ENCODE measurements around the gene RNF10. TPM values are rescaled to one million over a fixed set of nuclear protein-coding genes. Genes with fewer than 3 reads are reported as not detected.

The RNF10 gene
- total RNA-seq, 1 experiment from 2014 or later: 79.7 TPM

- intact Hi-C loops (cut with micrococcal nuclease): loop anchor here (1.0 to 10.0 kb wide), 4 partner anchors 66 to 531 kb away; no protein-coding TSS in a partner anchor
- CTCF ChIA-PET: interaction anchor here (0.5 to 3.6 kb wide), 3 partner anchors 66 to 69 kb away, joined by 3 to 37 read pairs (median 3); no protein-coding TSS in a partner anchor
Measured at GRCh38 chr12:120583478-120584030, 49.4 kb downstream of the RNF10 start.

GRCh38 chr12:120584343-120585149 lies 50.4 kb downstream of the RNF10 start:
- no peaks in the 10 kb centered on the region for H3K27me3 ChIP-seq (ENCODE audit: low read length)
- no TSS peak for BruUV-seq (replicated peaks)
- no peaks in the 10 kb centered on the region for H4K20me1 ChIP-seq (ENCODE audit: low read length)
- peaks cover 2% of the 10 kb centered on the region; the same call in 1 of the 2 replicates for H3K36me3 ChIP-seq (ENCODE audit: low read depth, low read length)
- H2AFZ ChIP-seq (ENCODE audit: low read length): peak overlapping the region; percentile 92
- peak; percentile 44 for ATAC-seq
- H3K4me2 ChIP-seq (ENCODE audit: low read length): peak overlapping the region; percentile 87
- no peaks in the 10 kb centered on the region for H3F3A ChIP-seq (ENCODE audit: low read length, unreplicated experiment)
- no peaks in the 10 kb centered on the region for H3K9me2 ChIP-seq (replicated peaks; ENCODE audit: low read length)
- H3K27ac ChIP-seq (ENCODE audit: low read length): no peak overlapping the region
- H3K79me2 ChIP-seq (ENCODE audit: low read length): peaks cover 16% of the 10 kb centered on the region
- no peak for TF ChIP-seq EZH2 (IDR thresholded peaks at IDR 0.05; ENCODE audit: low read length, unreplicated experiment)
- no peak; the same call in 1 of the 2 replicates for TF ChIP-seq CTCF (conservative IDR thresholded peaks at IDR 0.05; ENCODE audit: low read depth, low read length)
- TF ChIP-seq EZH2phosphoT487 (IDR thresholded peaks at IDR 0.05; ENCODE audit: borderline replicate concordance, low read length): no peak
- CTCF ChIA-PET: interaction anchor here (1.0 kb wide), 1 partner anchor 65 kb away, joined by 4 read pairs; no protein-coding TSS in a partner anchor
- intact Hi-C loops (cut with micrococcal nuclease): loop anchor here (1.0 to 10.0 kb wide), 2 partner anchors 387 to 530 kb away; no protein-coding TSS in a partner anchor
- DNase-seq: peak; percentile 77
- H3K4me3 ChIP-seq (ENCODE audit: low read length): peak overlapping the region; percentile 70
- peak overlapping the region; percentile 63 for H3K9ac ChIP-seq (ENCODE audit: low read length)
- POLR2A ChIA-PET (ENCODE audit: unreplicated experiment): interaction anchor here (0.6 kb wide), 1 partner anchor 192 kb away, joined by 4 read pairs; no protein-coding TSS in a partner anchor
- H3K4me1 ChIP-seq (ENCODE audit: insufficient read depth, low read length): peaks cover 15% of the 10 kb centered on the region
- no peaks in the 10 kb centered on the region for H3K9me3 ChIP-seq (ENCODE audit: low read length)

More at GRCh38 chr12:120583478-120584030, 49.4 kb downstream of the RNF10 start:
- Histone ChIP-seq H3K4me3 (ENCODE audit: low read length) (peak overlapping the region; percentile 70; the same call in 1 of the 2 replicates), H3K27me3 (ENCODE audit: low read length) (no peaks in the 10 kb centered on the region), H3K4me2 (ENCODE audit: low read length) (peak overlapping the region; percentile 87), H3K36me3 (ENCODE audit: low read depth, low read length) (peaks cover 12% of the 10 kb centered on the region), H3K27ac (ENCODE audit: low read length) (no peak overlapping the region), H3K9me3 (ENCODE audit: low read length) (no peaks in the 10 kb centered on the region), H3K9ac (ENCODE audit: low read length) (no peak overlapping the region), H3K79me2 (ENCODE audit: low read length) (peaks cover 23% of the 10 kb centered on the region), H3F3A (ENCODE audit: low read length, unreplicated experiment) (no peaks in the 10 kb centered on the region), H2AFZ (ENCODE audit: low read length) (peak overlapping the region; percentile 92), H3K9me2 (replicated peaks; ENCODE audit: low read length) (no peaks in the 10 kb centered on the region), H3K4me1 (ENCODE audit: insufficient read depth, low read length) (peaks cover 15% of the 10 kb centered on the region), H4K20me1 (ENCODE audit: low read length) (no peaks in the 10 kb centered on the region)
- BruUV-seq (replicated peaks): no TSS peak
- POLR2A ChIA-PET (ENCODE audit: unreplicated experiment): no interaction called here
- TF ChIP-seq CTCF (conservative IDR thresholded peaks at IDR 0.05; ENCODE audit: low read depth, low read length) (peak; percentile 99), EZH2 (IDR thresholded peaks at IDR 0.05; ENCODE audit: low read length, unreplicated experiment) (no peak), EZH2phosphoT487 (IDR thresholded peaks at IDR 0.05; ENCODE audit: borderline replicate concordance, low read length) (no peak)
- peak; percentile 8 for ATAC-seq
- DNase-seq: peak; percentile 87
